NCI-H524 treated with DMSO at 0.1 percent for 48 hours (cell line): ENCODE results near the gene PAPSS2.

ENCODE experiments used
- DNase-seq: peaks from one replicate; lab custom pipeline; 2025; lab: John Stamatoyannopoulos, UW

The PAPSS2 gene

DNA sequence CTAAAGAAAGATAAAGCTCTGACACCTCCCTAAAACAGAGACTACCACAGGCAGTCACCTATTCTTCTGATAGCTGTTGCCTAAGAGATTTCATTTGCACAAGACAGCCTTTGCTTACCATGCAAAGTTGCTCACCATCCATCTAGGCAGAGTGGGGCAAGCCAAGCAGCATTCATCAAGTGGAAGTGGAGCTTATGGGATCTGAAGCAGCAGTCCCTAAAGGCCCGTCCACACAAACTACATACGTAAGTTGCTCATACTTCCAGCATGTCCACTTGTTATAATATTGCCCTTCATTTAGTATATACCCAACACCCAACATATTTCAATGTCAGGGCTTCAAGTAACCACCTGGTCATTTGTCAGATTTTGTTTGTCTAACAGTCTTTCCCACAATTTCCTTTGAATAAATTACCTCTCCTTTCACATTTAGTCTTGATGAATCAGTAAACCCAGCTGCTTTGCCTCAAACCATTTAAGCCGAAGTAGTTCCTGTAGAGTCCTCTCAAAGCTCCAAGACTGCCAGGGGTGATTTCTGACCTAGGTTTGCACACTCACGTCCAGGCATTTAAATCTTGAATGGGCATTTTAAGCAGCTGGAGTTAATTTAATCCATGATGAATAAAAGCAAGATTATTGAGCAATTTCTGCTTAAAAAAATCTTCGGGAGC is 90.5 kb downstream of the PAPSS2 start:
- no peak for DNase-seq

DNA sequence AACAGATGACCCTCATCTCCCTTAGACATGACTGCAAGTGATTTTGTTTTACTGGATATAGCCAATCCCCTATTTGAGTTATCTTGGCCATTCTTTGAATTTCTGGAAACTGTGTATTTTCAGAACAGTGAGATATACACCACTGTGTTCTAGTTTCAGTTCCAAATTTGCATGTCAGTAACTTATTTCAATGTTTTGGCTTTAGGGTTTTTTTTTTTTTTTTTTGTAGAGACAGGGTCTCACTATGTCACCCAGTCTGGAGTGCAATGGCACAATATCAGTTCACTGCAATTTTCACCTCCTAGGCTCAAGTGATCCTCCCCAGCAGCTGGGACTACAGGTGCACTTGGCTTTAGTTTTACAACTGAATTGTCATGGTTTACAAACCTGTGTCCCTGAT is 91.1 kb downstream of the PAPSS2 start:
- DNase-seq: no peak

- DNase-seq: no peak
Measured at GRCh38 chr10:87751274-87751673, 91.6 kb downstream of the PAPSS2 start.

GRCh38 chr10:87752566-87752965 is 92.9 kb downstream of the PAPSS2 start:
- no peak for DNase-seq

- no peak for DNase-seq
Measured at GRCh38 chr10:87753995-87754866, 94.6 kb downstream of the PAPSS2 start.

- DNase-seq: no peak
Measured at GRCh38 chr10:87757685-87758084, 98.0 kb downstream of the PAPSS2 start.

- no peak for DNase-seq
Measured at GRCh38 chr10:87759551-87759950, 99.9 kb downstream of the PAPSS2 start.

DNA sequence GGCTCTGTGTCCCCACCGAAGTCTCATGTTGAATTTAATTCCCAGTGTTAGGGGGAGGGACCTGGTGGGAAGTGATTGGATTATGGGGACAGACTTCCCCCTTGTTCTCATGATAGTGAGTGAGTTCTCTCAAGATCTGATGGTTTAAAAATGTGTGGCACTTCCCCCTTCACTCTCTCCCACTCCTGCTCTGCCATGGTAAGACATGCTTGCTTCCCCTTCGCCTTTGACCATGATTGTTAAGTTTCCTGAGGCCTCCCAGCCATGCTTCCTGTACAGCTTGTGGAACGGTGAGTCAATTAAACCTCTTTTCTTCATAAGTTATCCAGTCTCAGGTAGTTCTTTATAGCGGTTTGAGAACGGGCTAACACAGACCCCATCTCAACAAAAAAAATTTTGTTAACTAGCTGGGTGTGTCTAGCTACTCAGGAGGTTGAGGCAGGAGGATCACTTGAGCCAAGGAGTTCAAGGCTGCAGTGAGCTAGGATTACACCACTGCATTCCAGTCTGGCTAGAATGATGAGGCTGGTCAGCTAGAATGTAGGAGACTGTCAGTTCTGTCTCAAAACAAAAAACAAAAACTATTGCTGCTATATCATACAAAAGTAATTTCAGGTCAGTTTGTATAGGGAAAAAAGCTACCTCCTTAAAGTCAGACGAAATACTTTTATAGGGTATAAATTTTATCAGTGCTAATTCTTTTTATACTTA is 100.7 kb downstream of the PAPSS2 start:
- no peak for DNase-seq

GRCh38 chr10:87761153-87761552 is 101.5 kb downstream of the PAPSS2 start:
- DNase-seq: no peak

DNA sequence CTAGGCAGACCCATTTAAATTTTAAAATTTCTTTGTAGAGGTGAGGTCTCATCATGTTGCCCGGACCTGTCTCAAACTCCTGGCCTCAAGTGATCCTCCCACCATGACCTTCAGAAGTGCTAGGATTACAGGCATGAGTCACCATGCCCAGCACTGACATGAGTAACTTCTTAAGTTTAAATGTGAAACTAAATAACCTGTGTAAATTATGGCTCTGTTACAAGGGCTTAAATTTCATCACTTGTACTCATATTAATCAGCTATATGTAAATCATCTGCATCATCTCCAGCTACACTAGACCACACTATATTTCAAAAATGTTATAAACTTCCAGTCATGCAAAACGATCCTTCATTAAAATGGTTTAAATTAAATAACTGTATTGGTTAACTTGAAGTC is 102.2 kb downstream of the PAPSS2 start:
- DNase-seq: no peak

DNA sequence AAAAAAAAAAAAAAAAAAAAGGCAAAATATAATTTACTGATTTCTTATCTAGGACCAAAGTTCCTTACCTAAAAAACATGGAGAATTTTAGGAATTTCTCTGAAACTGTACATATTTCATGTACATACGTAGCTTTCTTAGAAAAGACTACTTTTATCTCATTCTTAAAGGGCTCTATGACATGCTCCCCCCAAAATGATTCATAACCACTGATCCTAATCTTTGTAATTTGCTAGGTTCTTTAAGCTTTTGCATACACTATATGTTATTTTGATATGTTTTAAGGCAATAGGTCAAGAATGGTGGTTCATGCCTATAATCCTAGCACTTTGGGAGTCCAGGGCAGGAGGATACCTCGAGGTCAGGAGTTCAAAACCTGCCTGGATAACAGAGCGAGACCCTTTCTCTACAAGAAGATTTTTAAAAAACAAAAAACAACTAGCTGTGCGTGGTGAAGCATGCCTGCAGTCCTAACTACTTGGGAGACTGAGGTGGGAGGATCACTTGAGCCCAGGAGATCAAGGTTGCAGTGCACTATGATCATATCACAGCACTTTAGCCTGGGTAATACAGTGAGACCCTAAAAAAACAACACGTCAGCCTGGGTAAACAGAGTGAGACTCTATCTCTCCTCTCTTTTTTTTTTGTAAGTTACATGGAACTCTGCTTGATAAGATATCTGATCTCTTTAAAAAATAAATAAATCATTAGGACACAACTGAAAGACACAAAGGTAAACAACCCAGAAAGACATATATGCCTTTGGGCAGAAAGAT is 103.6 kb downstream of the PAPSS2 start:
- no peak for DNase-seq

DNA sequence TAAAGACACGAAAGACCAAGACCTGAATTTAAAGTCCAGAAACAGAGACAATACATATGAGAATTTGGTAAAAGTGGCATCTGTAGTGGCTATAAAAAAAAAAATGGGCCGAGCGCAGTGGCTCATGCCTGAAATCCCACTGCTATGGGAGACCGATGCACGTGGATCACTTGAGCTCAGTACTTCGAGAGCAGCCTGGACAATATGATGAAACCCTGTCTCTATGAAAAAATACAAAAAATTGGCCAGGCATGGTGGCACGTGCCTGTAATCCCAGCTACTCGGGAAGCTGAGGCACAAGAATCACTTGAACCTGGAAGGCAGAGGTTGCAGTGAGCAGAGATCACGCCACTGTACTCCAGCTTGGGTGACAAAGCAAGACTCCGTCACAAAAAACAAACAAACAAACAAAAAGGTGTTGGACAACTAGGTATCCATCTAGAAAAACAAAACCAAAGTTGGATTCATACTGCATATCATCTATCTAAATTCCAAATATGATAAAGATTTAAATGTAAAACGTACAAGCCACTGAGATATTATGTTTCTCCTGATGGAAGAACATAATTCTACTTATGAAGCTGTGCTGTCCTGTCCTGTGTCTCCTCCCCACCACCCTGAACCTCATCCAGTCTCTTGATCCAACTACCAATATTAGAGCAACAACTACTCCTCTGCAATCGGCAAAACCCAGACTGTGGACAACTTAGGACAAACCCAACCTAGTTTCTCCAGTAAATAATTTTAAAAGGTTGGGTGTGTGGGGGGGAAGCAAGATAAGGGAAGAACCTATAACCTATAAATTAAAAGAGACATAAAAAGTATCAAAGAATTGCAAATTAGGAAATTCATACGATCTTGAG is 104.6 kb downstream of the PAPSS2 start:
- no peak for DNase-seq

- no peak for DNase-seq
Measured at GRCh38 chr10:87765666-87766376, 106.1 kb downstream of the PAPSS2 start.

DNA sequence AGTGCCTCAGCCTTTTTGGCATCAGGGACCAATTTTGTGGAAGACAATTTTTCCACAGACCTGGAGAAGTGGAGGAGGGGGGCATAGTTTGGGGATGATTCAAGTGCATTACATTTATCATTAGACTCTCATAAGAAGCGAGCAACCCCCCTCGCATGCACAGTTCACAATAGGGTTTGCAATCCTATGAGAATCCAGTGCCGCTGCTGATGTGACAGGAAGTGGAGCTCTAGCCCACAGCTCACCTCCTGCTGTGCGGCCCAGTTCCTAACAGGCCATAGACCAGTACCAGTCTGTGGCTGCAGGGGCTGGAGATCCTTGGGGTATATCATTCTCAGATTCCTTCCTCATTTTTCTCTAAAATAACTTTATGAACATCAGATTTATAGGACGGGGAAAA is 107.6 kb downstream of the PAPSS2 start:
- no peak for DNase-seq

GRCh38 chr10:87771871-87772500 is 112.3 kb downstream of the PAPSS2 start:
- DNase-seq: no peak

DNA sequence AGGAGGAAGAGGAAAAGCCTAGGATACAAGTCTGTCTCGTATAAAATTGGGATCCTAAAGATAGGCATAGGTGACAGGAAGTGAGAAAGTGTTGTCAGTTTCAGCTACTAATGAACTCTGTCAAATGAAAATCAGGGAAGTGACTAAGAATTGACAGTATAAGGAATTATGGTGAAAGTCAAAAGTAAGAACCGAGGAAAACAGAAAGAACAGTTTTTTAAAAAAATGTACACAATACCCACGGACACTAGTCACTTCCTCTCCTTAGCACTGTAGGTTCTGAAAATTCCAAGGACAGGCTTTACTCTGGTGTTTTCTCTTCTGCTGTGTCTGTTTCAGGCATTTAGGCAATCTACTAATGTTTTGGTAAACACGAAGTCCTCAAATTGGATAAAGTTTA is 116.1 kb downstream of the PAPSS2 start:
- DNase-seq: no peak

- no peak for DNase-seq
Measured at GRCh38 chr10:87776328-87776727, 116.7 kb downstream of the PAPSS2 start.

DNA sequence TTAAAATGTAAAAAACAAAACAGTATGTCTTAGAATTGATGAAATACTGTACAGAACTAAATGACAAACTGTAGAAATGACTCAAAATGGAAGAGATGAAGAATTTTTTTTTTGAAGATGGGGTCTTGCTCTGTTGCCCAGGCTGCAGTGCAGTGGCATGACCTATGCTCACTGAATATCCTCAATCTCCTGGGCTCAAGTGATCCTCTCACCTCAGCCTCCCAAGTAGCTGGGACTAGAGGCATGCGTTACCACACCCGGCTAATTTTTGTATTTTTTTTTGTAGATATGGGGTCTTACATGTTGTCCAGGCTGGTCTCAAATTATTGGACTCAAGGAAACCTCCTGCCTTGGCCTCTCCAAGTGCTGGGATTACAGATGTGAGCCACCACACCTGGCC is 121.9 kb downstream of the PAPSS2 start:
- DNase-seq: no peak

GRCh38 chr10:87782721-87783120 is 123.0 kb downstream of the PAPSS2 start:
- no peak for DNase-seq

DNA sequence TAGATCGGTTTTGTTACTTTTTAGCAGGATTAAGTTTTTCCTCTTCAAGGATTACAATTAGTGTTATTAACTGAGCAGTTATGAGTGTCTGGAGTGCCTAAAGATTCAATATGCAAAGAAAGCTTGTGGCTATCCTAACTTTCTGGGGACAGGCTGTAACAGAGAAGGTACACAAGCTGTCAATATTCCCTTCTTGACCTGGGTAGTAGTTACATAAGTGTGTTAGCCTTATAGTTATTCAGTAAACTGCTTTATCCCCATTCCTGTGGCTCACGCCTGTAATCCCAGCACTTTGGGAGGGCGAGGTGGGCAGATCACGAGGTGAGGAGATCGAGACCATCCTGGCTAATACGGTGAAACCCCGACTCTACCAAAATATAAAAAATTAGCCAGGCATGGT is 126.7 kb downstream of the PAPSS2 start:
- DNase-seq: no peak
